K562 (cell line): ENCODE results near the gene AIMP1. TPM values are rescaled to one million over a fixed set of nuclear protein-coding genes. Genes with fewer than 3 reads are reported as not detected.

Source experiments
- ATAC-seq: fragments of 200-7000 bp; cut with Tn5 transposase; 3 replicates; pipeline ENCODE4 v1.9.1; 2020; ENCODE audit warnings: moderate library complexity
- BruUV-seq: library from RNA; stranded (reverse); fragments of 400-500 nt; replicated peaks from 2 replicates; lab custom pipeline; 2021; lab: Mats Ljungman, UMichigan
- CTCF ChIA-PET: fragments of 300-600 bp; formaldehyde crosslinking; extraction: SDS; loops from one replicate; lab custom pipeline; 2021; ENCODE audit warnings: low intra/inter-chr PET ratio; lab: Yijun Ruan, JAX
- POLR2A ChIA-PET: fragments of 300-600, 350-650 bp; sonication (Branson Sonifier 250); formaldehyde crosslinking; extraction: SDS; loops from one replicate; lab custom pipeline; 2021; ENCODE audit warnings: antibody characterized with exemption, inconsistent platforms; lab: Yijun Ruan, JAX
- DNase-seq, 4 experiments: peaks; one replicate each; pipeline versions ENCODE4 v3.0.0 to v3.0.0-alpha.2; 2011 to 2018; ENCODE audit warnings: low spot score in 3 of 4, mixed read lengths in 3 of 4; ENCODE audit errors: extremely low read depth in 1 of 4
- FAIRE-seq: peaks from 2 replicates; lab custom pipeline; 2011; peaks lifted over from hg19 to GRCh38; lab: Jason Lieb, UNC
- H2AFZ ChIP-seq: 2 replicates; pipeline ENCODE4 v1.6.0; 2011; ENCODE audit warnings: low read depth, low read length, control low read depth, inconsistent platforms
- H3K27ac ChIP-seq: fragments of 200-600 bp; 3 replicates; pipeline ENCODE4 v1.8.0; 2011; ENCODE audit warnings: low read depth, mild to moderate bottlenecking, control low read depth, inconsistent platforms, low read length, moderate library complexity, mixed read lengths; ENCODE audit errors: extremely low read depth
- H3K27me3 ChIP-seq, 2 experiments: fragments of 300-600 bp in 1 of 2; 2 replicates in 1 of 2; 3 replicates in 1 of 2; pipeline versions ENCODE4 v1.6.0 to v1.8.0; 2011; ENCODE audit warnings: inconsistent platforms in 2 of 2, low read length in 2 of 2, mild to moderate bottlenecking in 1 of 2, mixed read lengths in 1 of 2, moderate library complexity in 1 of 2; ENCODE audit not compliant: control insufficient read depth in 2 of 2, insufficient read depth in 2 of 2
- H3K36me3 ChIP-seq: fragments of 300-600 bp; 3 replicates; pipeline ENCODE4 v1.8.0; 2011; ENCODE audit warnings: mild to moderate bottlenecking, low read length, inconsistent platforms; ENCODE audit not compliant: control insufficient read depth, insufficient read depth
- H3K4me1 ChIP-seq, 2 experiments: fragments of 200-600 bp in 1 of 2; replicated peaks in 1 of 2; 2 replicates in 1 of 2; 3 replicates in 1 of 2; pipeline versions ENCODE4 v1.5.1 to v1.8.0; 2011; ENCODE audit warnings: inconsistent platforms in 2 of 2, low read length in 2 of 2, mild to moderate bottlenecking in 1 of 2, mixed read lengths in 1 of 2, moderate library complexity in 1 of 2; ENCODE audit not compliant: control insufficient read depth in 2 of 2, insufficient read depth in 2 of 2
- H3K4me2 ChIP-seq: 2 replicates; pipeline ENCODE4 v1.6.1; 2011; ENCODE audit warnings: low read length, control low read depth, inconsistent platforms, mixed read lengths; ENCODE audit not compliant: insufficient read depth
- H3K4me3 ChIP-seq: fragments of 200-600 bp; sonication (generic), shearing (Covaris generic); 2 replicates; pipeline ENCODE4 v1.5.1; 2016; ENCODE audit warnings: control low read depth, inconsistent platforms
- H3K79me2 ChIP-seq: fragments of 200-600 bp; 3 replicates; pipeline ENCODE4 v1.8.0; 2011; ENCODE audit warnings: low read length, inconsistent platforms; ENCODE audit not compliant: control insufficient read depth, insufficient read depth
- H3K9ac ChIP-seq, 2 experiments: 2 replicates each; pipeline versions ENCODE4 v1.6.0 to v1.6.1; 2011; ENCODE audit warnings: low read depth in 2 of 2, low read length in 2 of 2, control low read depth in 1 of 2, inconsistent platforms in 1 of 2, mild to moderate bottlenecking in 1 of 2, mixed read lengths in 1 of 2; ENCODE audit not compliant: insufficient read depth in 1 of 2
- H3K9me1 ChIP-seq: one replicate; pipeline ENCODE4 v1.6.0; 2011; ENCODE audit warnings: inconsistent platforms, mild to moderate bottlenecking, low read length, moderate library complexity; ENCODE audit not compliant: control insufficient read depth, insufficient read depth
- H3K9me3 ChIP-seq: replicated peaks from 2 replicates; pipeline ENCODE4 v1.5.1; 2011; ENCODE audit warnings: low read depth, low read length, inconsistent platforms; ENCODE audit not compliant: control insufficient read depth, insufficient read depth
- H4K20me1 ChIP-seq: replicated peaks from 2 replicates; pipeline ENCODE4 v1.6.1; 2011; ENCODE audit warnings: low read length, inconsistent platforms, mixed read lengths; ENCODE audit not compliant: control insufficient read depth, insufficient read depth
- ARID4B ChIP-seq: sonication (generic); formaldehyde crosslinking; IDR thresholded peaks from 2 replicates; pipeline ENCODE4 v1.8.0; 2022; ENCODE audit warnings: mild to moderate bottlenecking, missing genetic modification reagents
- HNRNPL ChIP-seq: fragments of 200-400 bp; formaldehyde crosslinking; IDR thresholded peaks from 2 replicates; pipeline ENCODE4 v1.6.1; 2017; ENCODE audit warnings: low read depth, mild to moderate bottlenecking, low read length
- IFI16 ChIP-seq: fragments of 250-450 bp; sonication (Bioruptor Pico); IDR thresholded peaks from 2 replicates; pipeline ENCODE4 v2.1.2; 2022; ENCODE audit warnings: mild to moderate bottlenecking, inconsistent platforms
- PHTF2 ChIP-seq: fragments of 250-450 bp; sonication (Bioruptor Pico); IDR thresholded peaks from 2 replicates; pipeline ENCODE4 v1.5.0; 2021; ENCODE audit warnings: mild to moderate bottlenecking
- ZNF143 ChIP-seq: sonication (generic); formaldehyde crosslinking; IDR thresholded peaks from 2 replicates; pipeline ENCODE4 v1.9.0; 2022; ENCODE audit warnings: mild to moderate bottlenecking, missing genetic modification reagents
- ZNF217 ChIP-seq: sonication (generic); formaldehyde crosslinking; IDR thresholded peaks from 2 replicates; pipeline ENCODE4 v1.8.0; 2022; ENCODE audit warnings: mild to moderate bottlenecking, missing genetic modification reagents
- in situ Hi-C: fragments of 300-500 bp; cut with MboI; formaldehyde crosslinking; loops from 4 replicates; pipeline ENCODE4 v1.15.0; 2018; ENCODE audit warnings: inconsistent platforms, mixed read lengths
- intact Hi-C: fragments of 100-400 bp; cut with micrococcal nuclease; formaldehyde crosslinking; loops from 2 replicates; pipeline ENCODE4 v1.14.2; 2022
- polyA plus RNA-seq, 8 experiments: library from polyadenylated mRNA; depleted of rRNA in 4 of 8; stranded (reverse) in 5 of 8; unstranded in 3 of 8; fragments of >200 nt; fragmentation: Nextera tagmentation in 2 of 8; fragmentation: Illumina TruSeq in 1 of 8; extraction: Ambion mirVana in 2 of 8; extraction: Trizol in 1 of 8; gene quantifications; 2 replicates each; pipeline versions ENCODE4 v1.2.1 to v1.2.3, GENCODE V29; 2011 to 2014; ENCODE audit warnings: inconsistent platforms in 1 of 8, missing spikeins in 1 of 8
- total RNA-seq, 7 experiments: library from RNA; depleted of rRNA in 6 of 7; stranded (reverse); fragments of >200 nt in 6 of 7; fragmentation: Illumina TruSeq in 2 of 7; extraction: Trizol in 2 of 7; gene quantifications; 2 replicates each; pipeline versions ENCODE4 v1.2.1 to v1.2.3, GENCODE V29; 2011 to 2021; ENCODE audit warnings: low replicate concordance in 1 of 7

AIMP1 gene
- total and polyA plus RNA-seq, 9 of the 15 experiments (the other 6 are each of a cell fraction or from before 2014, with no cell fraction given): 39.9 to 141 (median 70.1) TPM

- POLR2A ChIA-PET: no interaction called here
- in situ Hi-C loops: no loop called here
- H3K9me3 ChIP-seq: no peaks in the 10 kb centered on the region
These were observed 34.7 kb downstream of the AIMP1 start for GRCh38 chr4:106351016-106351415.

More at GRCh38 chr4:106351016-106351415, 34.7 kb downstream of the AIMP1 start:
- ATAC-seq (no peak), DNase-seq (no peak), FAIRE-seq (no peak)
- no peak overlapping the region for H2AFZ ChIP-seq
- H3K9me1 ChIP-seq: no peaks in the 10 kb centered on the region
- no peak for TF ChIP-seq ZNF143 (CRISPR knock-in tag)
- TF ChIP-seq HNRNPL: no peak
- TF ChIP-seq ARID4B (CRISPR knock-in tag): no peak
- TF ChIP-seq ZNF217: no peak
- TF ChIP-seq IFI16 (CRISPR knock-in tag): no peak
- TF ChIP-seq PHTF2 (CRISPR knock-in tag): no peak
- H3K4me3 ChIP-seq: no peak overlapping the region
- BruUV-seq: no TSS peak
- no peak overlapping the region for H3K27ac ChIP-seq
- H3K27me3 ChIP-seq: no peaks in the 10 kb centered on the region
- CTCF ChIA-PET: no interaction called here
- H3K79me2 ChIP-seq: no peaks in the 10 kb centered on the region; the same call in 2 of the 3 replicates
- H3K4me2 ChIP-seq: no peak overlapping the region
- no peaks in the 10 kb centered on the region for H4K20me1 ChIP-seq
- H3K36me3 ChIP-seq: peaks cover 33% of the 10 kb centered on the region; the same call in 2 of the 3 replicates
- no peaks in the 10 kb centered on the region; a peak in 1 of 5 replicates for H3K4me1 ChIP-seq
- H3K9ac ChIP-seq: no peak overlapping the region
- intact Hi-C loops: no loop called here
